HCT116 (cell line): ENCODE results near the gene STOML2. TPM values are rescaled to one million over a fixed set of nuclear protein-coding genes. Genes with fewer than 3 reads are reported as not detected.

ENCODE experiments used
- ATAC-seq: fragments of 200-7000 bp; cut with Tn5 transposase; 2 replicates; pipeline ENCODE4 v1.9.1; 2020; ENCODE audit warnings: mild to moderate bottlenecking, moderate library complexity
- BruUV-seq: library from RNA; stranded (reverse); fragments of 400-500 nt; replicated peaks from 2 replicates; lab custom pipeline; 2021; lab: Mats Ljungman, UMichigan
- CTCF ChIA-PET: fragments of 300-600 bp; sonication (Branson Sonifier 250); formaldehyde crosslinking; loops from one replicate; lab custom pipeline; 2021; ENCODE audit warnings: antibody characterized with exemption; lab: Charles Lee
- POLR2A ChIA-PET: fragments of 300-600, 350-600 bp; sonication (Branson Sonifier 250); formaldehyde crosslinking; loops from one replicate; lab custom pipeline; 2021; ENCODE audit warnings: antibody characterized with exemption; lab: Charles Lee
- RAD21 ChIA-PET, 2 experiments: fragments of 300-600 bp; sonication (Branson Sonifier 250); formaldehyde crosslinking; loops; one replicate each; lab custom pipeline; 2023; ENCODE audit warnings: low total read pairs in 2 of 2; ENCODE audit not compliant: uncharacterized antibody in 2 of 2, unreplicated experiment in 2 of 2, low non-redundant PET in 1 of 2; lab: Charles Lee
- DNase-seq: peaks from one replicate; pipeline ENCODE4 v3.0.0-alpha.2; 2010; ENCODE audit warnings: low read depth, low spot score
- H2AFZ ChIP-seq: fragments of 200-600 bp; shearing (Covaris generic), sonication (generic); 2 replicates; pipeline ENCODE4 v1.6.1; 2017; ENCODE audit warnings: low read depth, mixed run types, mixed read lengths, antibody characterized with exemption, low read length; ENCODE audit not compliant: poor library complexity, severe bottlenecking
- H3K27ac ChIP-seq: 2 replicates; pipeline ENCODE4 v1.5.1; 2012; ENCODE audit warnings: low read depth, low read length
- H3K27me3 ChIP-seq: fragments of 200-600 bp; sonication (generic); 2 replicates; pipeline ENCODE4 v1.6.1; 2016; ENCODE audit warnings: mixed run types, low read length, mixed read lengths; ENCODE audit not compliant: insufficient read depth
- H3K36me3 ChIP-seq, 2 experiments: fragments of 200-500 bp in 1 of 2; fragments of 200-600 bp in 1 of 2; sonication (Bioruptor generic) in 1 of 2; sonication (generic) in 1 of 2; 2 replicates each; pipeline versions ENCODE4 v1.5.1 to v1.6.1; 2014 to 2016; ENCODE audit warnings: low read length in 2 of 2, inconsistent platforms in 1 of 2, mixed read lengths in 1 of 2, mixed run types in 1 of 2; ENCODE audit not compliant: insufficient read depth in 2 of 2, control insufficient read depth in 1 of 2
- H3K4me1 ChIP-seq, 2 experiments: fragments of 200-600 bp in 1 of 2; sonication (generic) in 1 of 2; 2 replicates each; pipeline versions ENCODE4 v1.5.1 to v1.6.1; 2012 to 2017; ENCODE audit warnings: low read length in 2 of 2, inconsistent platforms in 1 of 2, mild to moderate bottlenecking in 1 of 2, mixed read lengths in 1 of 2, mixed run types in 1 of 2, moderate library complexity in 1 of 2; ENCODE audit not compliant: insufficient read depth in 2 of 2, control insufficient read depth in 1 of 2
- H3K4me2 ChIP-seq: fragments of 200-600 bp; sonication (generic); 2 replicates; pipeline ENCODE4 v1.6.1; 2017; ENCODE audit warnings: mixed run types, low read length, mixed read lengths
- H3K4me3 ChIP-seq, 2 experiments: fragments of 200-600 bp in 1 of 2; sonication (generic) in 1 of 2; replicated peaks in 1 of 2; 2 replicates each; pipeline ENCODE4 v1.5.1; 2011 to 2016; ENCODE audit warnings: low read length in 2 of 2, control low read depth in 1 of 2, low read depth in 1 of 2, mild to moderate bottlenecking in 1 of 2, mixed read lengths in 1 of 2, mixed run types in 1 of 2
- H3K79me2 ChIP-seq: fragments of 200-600 bp; sonication (generic); 2 replicates; pipeline ENCODE4 v1.6.1; 2017; ENCODE audit warnings: mild to moderate bottlenecking, mixed run types, low read length, moderate library complexity, mixed read lengths; ENCODE audit not compliant: insufficient read depth
- H3K9ac ChIP-seq: fragments of 200-600 bp; sonication (generic); 2 replicates; pipeline ENCODE4 v1.6.1; 2016; ENCODE audit warnings: low read length, mixed read lengths
- H3K9me2 ChIP-seq: fragments of 200-600 bp; sonication (generic), shearing (Covaris generic); 2 replicates; pipeline ENCODE4 v1.6.1; 2017; ENCODE audit warnings: mixed run types, mild to moderate bottlenecking, moderate library complexity; ENCODE audit not compliant: insufficient read depth
- H3K9me3 ChIP-seq, 2 experiments: fragments of 200-500 bp in 1 of 2; fragments of 200-600 bp in 1 of 2; sonication (Bioruptor generic) in 1 of 2; sonication (generic) in 1 of 2; 2 replicates each; pipeline ENCODE4 v1.6.1; 2014 to 2017; ENCODE audit warnings: low read length in 2 of 2, mixed read lengths in 2 of 2, inconsistent platforms in 1 of 2, low read depth in 1 of 2, mild to moderate bottlenecking in 1 of 2, mixed run types in 1 of 2, moderate library complexity in 1 of 2; ENCODE audit not compliant: control insufficient read depth in 1 of 2, insufficient read depth in 1 of 2
- H4K20me1 ChIP-seq: fragments of 200-600 bp; sonication (generic), shearing (Covaris generic); 2 replicates; pipeline ENCODE4 v1.6.1; 2017; ENCODE audit warnings: mixed run types, mild to moderate bottlenecking, moderate library complexity; ENCODE audit not compliant: insufficient read depth
- EGR1 ChIP-seq: IDR thresholded peaks from 2 replicates; pipeline ENCODE4 v1.6.1; 2012; ENCODE audit warnings: low read depth
- EZH2 ChIP-seq: fragments of 200-600 bp; sonication (generic); IDR thresholded peaks from 2 replicates; pipeline ENCODE4 v1.6.1; 2017; ENCODE audit warnings: antibody characterized with exemption, mixed run types
- EZH2phosphoT487 ChIP-seq: fragments of 200-600 bp; IDR thresholded peaks from 2 replicates; pipeline ENCODE4 v1.6.1; 2018; ENCODE audit warnings: antibody characterized with exemption, borderline replicate concordance
- FOSL1 ChIP-seq: IDR thresholded peaks from 2 replicates; pipeline ENCODE4 v1.6.1; 2012; ENCODE audit warnings: low read depth
- POLR2A ChIP-seq: IDR thresholded peaks from 2 replicates; pipeline ENCODE4 v1.7.0; 2011; ENCODE audit warnings: borderline replicate concordance; ENCODE audit not compliant: insufficient read depth, insufficient read length; ENCODE audit errors: extremely low read depth
- POLR2AphosphoS5 ChIP-seq: IDR thresholded peaks from 2 replicates; pipeline ENCODE4 v1.6.1; 2011; ENCODE audit warnings: mild to moderate bottlenecking, low read depth, low read length, moderate library complexity
- RAD21 ChIP-seq: IDR thresholded peaks from 2 replicates; pipeline ENCODE4 v1.6.1; 2012; ENCODE audit warnings: low read depth, mild to moderate bottlenecking
- SIN3A ChIP-seq: IDR thresholded peaks from 2 replicates; pipeline ENCODE4 v1.6.1; 2012; ENCODE audit warnings: low read depth
- SP1 ChIP-seq: IDR thresholded peaks from 2 replicates; pipeline ENCODE4 v1.6.1; 2012; ENCODE audit warnings: low read depth
- SRF ChIP-seq: IDR thresholded peaks from 2 replicates; pipeline ENCODE4 v1.6.1; 2012; ENCODE audit warnings: low read depth
- TCF7L2 ChIP-seq: IDR thresholded peaks from 2 replicates; pipeline ENCODE4 v1.7.0; 2011; ENCODE audit warnings: borderline replicate concordance, inconsistent platforms; ENCODE audit not compliant: insufficient read depth, insufficient read length; ENCODE audit errors: extremely low read depth
- YY1 ChIP-seq: IDR thresholded peaks from 2 replicates; pipeline ENCODE4 v1.6.1; 2011; ENCODE audit warnings: low read length, low read depth, moderate library complexity, mild to moderate bottlenecking; ENCODE audit not compliant: insufficient replicate concordance; ENCODE audit errors: extremely low read depth
- ZFX ChIP-seq: fragments of 450-650 bp; IDR thresholded peaks from 2 replicates; pipeline ENCODE4 v1.6.1; 2017
- ZNF274 ChIP-seq: fragments of 200-500 bp; sonication (Bioruptor generic); IDR thresholded peaks from 2 replicates; pipeline ENCODE4 v1.6.1; 2014; ENCODE audit warnings: mild to moderate bottlenecking, low read depth, low read length, inconsistent platforms
- intact Hi-C: fragments of 100-400 bp; cut with micrococcal nuclease; formaldehyde crosslinking; loops from 2 replicates; pipeline ENCODE4 v1.10.0; 2022
- total RNA-seq: library from RNA; stranded (reverse); gene quantifications from one replicate; pipeline ENCODE4 v1.2.1, GENCODE V29; 2021; ENCODE audit not compliant: unreplicated experiment
- TF ChIP-seq, protein P1 (sequence below), 3 experiments: fragments of 200-600 bp in 1 of 3; sonication (generic) in 1 of 3; IDR thresholded peaks in 2 of 3; conservative IDR thresholded peaks in 1 of 3; 2 replicates each; pipeline ENCODE4 v1.5.1; 2012 to 2017; ENCODE audit warnings: low read depth in 2 of 3, low read length in 2 of 3, antibody characterized with exemption in 1 of 3, borderline replicate concordance in 1 of 3, control low read depth in 1 of 3, mild to moderate bottlenecking in 1 of 3, mixed read lengths in 1 of 3, mixed run types in 1 of 3, moderate library complexity in 1 of 3; ENCODE audit not compliant: insufficient read depth in 1 of 3
- TF ChIP-seq, protein P2 (sequence below): IDR thresholded peaks from 2 replicates; pipeline ENCODE4 v1.6.1; 2012; ENCODE audit warnings: low read depth
- TF ChIP-seq, protein P3 (sequence below): IDR thresholded peaks from 2 replicates; pipeline ENCODE4 v1.6.1; 2011; ENCODE audit warnings: mild to moderate bottlenecking, low read length, moderate library complexity; ENCODE audit not compliant: insufficient replicate concordance; ENCODE audit errors: extremely low read depth

The STOML2 gene
- total RNA-seq, 1 experiment from 2014 or later: 245 TPM

DNA sequence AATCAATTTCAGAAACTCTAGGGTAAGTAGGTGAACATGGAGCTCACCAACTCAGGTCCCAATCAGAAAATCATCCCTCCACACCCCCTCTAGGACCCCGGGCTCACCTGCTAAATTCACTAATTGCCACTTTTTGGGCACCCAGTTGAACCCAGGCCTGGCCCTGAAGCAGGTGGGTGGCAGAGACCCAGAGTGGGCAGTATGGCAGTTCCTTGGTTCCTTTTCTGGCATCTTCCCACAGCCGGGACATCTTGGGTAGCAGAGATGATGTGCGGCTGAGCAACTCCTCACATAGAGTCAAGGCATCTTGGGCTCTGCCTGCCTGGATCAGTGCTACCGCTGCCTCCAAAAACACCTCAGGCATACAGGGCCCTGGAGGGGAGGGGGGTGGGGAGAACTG lies 27.6 kb downstream of the STOML2 start:
- ATAC-seq (no peak), DNase-seq (no peak)
- Histone ChIP-seq H3K27ac (no peak overlapping the region), H3K9me3 (no peaks in the 10 kb centered on the region), H3K4me1 (peaks cover 19 to 37% of the 10 kb centered on the region in 2 experiments), H3K36me3 (peaks cover 2 to 40% of the 10 kb centered on the region in 2 experiments; a peak in 2 of 4 replicates), H2AFZ (no peak overlapping the region), H3K4me2 (no peak overlapping the region), H3K79me2 (peaks cover 55% of the 10 kb centered on the region), H3K9me2 (no peaks in the 10 kb centered on the region), H3K4me3 (no peak overlapping the region), H4K20me1 (no peaks in the 10 kb centered on the region; the same call in 1 of the 2 replicates), H3K9ac (no peak overlapping the region), H3K27me3 (no peaks in the 10 kb centered on the region)
- ChIA-PET POLR2A (no interaction called here), CTCF (no interaction called here), RAD21 (no interaction called here)
- intact Hi-C loops: no loop called here
- TF ChIP-seq TCF7L2: no peak
- TF ChIP-seq YY1: no peak
- no peak for TF ChIP-seq ZNF274
- TF ChIP-seq EZH2: no peak
- TF ChIP-seq EZH2phosphoT487: no peak
- TF ChIP-seq SP1: no peak
- no peak for TF ChIP-seq FOSL1
- TF ChIP-seq ZFX: no peak
- TF ChIP-seq POLR2AphosphoS5: no peak
- no peak for TF ChIP-seq RAD21
- TF ChIP-seq, protein P1, sequence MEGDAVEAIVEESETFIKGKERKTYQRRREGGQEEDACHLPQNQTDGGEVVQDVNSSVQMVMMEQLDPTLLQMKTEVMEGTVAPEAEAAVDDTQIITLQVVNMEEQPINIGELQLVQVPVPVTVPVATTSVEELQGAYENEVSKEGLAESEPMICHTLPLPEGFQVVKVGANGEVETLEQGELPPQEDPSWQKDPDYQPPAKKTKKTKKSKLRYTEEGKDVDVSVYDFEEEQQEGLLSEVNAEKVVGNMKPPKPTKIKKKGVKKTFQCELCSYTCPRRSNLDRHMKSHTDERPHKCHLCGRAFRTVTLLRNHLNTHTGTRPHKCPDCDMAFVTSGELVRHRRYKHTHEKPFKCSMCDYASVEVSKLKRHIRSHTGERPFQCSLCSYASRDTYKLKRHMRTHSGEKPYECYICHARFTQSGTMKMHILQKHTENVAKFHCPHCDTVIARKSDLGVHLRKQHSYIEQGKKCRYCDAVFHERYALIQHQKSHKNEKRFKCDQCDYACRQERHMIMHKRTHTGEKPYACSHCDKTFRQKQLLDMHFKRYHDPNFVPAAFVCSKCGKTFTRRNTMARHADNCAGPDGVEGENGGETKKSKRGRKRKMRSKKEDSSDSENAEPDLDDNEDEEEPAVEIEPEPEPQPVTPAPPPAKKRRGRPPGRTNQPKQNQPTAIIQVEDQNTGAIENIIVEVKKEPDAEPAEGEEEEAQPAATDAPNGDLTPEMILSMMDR (IDR thresholded peaks at IDR 0.05 in 2 of 3, conservative IDR thresholded peaks at IDR 0.05 in 1 of 3; ENCODE audit: borderline replicate concordance in 1 of 3, insufficient read depth in 1 of 3, low read depth in 2 of 3, low read length in 2 of 3): no peak
- no peak for TF ChIP-seq POLR2A
- no peak for TF ChIP-seq SIN3A
- TF ChIP-seq, protein P2, sequence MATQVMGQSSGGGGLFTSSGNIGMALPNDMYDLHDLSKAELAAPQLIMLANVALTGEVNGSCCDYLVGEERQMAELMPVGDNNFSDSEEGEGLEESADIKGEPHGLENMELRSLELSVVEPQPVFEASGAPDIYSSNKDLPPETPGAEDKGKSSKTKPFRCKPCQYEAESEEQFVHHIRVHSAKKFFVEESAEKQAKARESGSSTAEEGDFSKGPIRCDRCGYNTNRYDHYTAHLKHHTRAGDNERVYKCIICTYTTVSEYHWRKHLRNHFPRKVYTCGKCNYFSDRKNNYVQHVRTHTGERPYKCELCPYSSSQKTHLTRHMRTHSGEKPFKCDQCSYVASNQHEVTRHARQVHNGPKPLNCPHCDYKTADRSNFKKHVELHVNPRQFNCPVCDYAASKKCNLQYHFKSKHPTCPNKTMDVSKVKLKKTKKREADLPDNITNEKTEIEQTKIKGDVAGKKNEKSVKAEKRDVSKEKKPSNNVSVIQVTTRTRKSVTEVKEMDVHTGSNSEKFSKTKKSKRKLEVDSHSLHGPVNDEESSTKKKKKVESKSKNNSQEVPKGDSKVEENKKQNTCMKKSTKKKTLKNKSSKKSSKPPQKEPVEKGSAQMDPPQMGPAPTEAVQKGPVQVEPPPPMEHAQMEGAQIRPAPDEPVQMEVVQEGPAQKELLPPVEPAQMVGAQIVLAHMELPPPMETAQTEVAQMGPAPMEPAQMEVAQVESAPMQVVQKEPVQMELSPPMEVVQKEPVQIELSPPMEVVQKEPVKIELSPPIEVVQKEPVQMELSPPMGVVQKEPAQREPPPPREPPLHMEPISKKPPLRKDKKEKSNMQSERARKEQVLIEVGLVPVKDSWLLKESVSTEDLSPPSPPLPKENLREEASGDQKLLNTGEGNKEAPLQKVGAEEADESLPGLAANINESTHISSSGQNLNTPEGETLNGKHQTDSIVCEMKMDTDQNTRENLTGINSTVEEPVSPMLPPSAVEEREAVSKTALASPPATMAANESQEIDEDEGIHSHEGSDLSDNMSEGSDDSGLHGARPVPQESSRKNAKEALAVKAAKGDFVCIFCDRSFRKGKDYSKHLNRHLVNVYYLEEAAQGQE: no peak
- TF ChIP-seq, protein P3, sequence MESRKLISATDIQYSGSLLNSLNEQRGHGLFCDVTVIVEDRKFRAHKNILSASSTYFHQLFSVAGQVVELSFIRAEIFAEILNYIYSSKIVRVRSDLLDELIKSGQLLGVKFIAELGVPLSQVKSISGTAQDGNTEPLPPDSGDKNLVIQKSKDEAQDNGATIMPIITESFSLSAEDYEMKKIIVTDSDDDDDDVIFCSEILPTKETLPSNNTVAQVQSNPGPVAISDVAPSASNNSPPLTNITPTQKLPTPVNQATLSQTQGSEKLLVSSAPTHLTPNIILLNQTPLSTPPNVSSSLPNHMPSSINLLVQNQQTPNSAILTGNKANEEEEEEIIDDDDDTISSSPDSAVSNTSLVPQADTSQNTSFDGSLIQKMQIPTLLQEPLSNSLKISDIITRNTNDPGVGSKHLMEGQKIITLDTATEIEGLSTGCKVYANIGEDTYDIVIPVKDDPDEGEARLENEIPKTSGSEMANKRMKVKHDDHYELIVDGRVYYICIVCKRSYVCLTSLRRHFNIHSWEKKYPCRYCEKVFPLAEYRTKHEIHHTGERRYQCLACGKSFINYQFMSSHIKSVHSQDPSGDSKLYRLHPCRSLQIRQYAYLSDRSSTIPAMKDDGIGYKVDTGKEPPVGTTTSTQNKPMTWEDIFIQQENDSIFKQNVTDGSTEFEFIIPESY: no peak
- TF ChIP-seq EGR1: no peak
- no peak for TF ChIP-seq SRF
- no TSS peak for BruUV-seq
